Activated CD8-positive, alpha-beta memory T cell treated with anti-CD3 and anti-CD28 coated beads for 36 hours (primary cell): ENCODE results near the gene PALD1. TPM values are rescaled to one million over a fixed set of nuclear protein-coding genes. Genes with fewer than 3 reads are reported as not detected.
"Not testable (repeated sequence)": the region's sequence is repeated elsewhere in the genome, so short reads cannot be mapped to it uniquely, and the experiment has no call there.

Experiments
- CTCF ChIA-PET: fragments of 350-600 bp; sonication (Branson Sonifier 250); formaldehyde crosslinking; loops from one replicate; lab custom pipeline; 2021; ENCODE audit warnings: antibody characterized with exemption; lab: Charles Lee
- POLR2A ChIA-PET: fragments of 350-600 bp; sonication (Branson Sonifier 250); formaldehyde crosslinking; loops from one replicate; lab custom pipeline; 2021; ENCODE audit warnings: antibody characterized with exemption; lab: Charles Lee
- total RNA-seq, 2 experiments: library from RNA; stranded (reverse); gene quantifications; one replicate each; pipeline ENCODE4 v1.2.3, GENCODE V29; 2021

Gene PALD1
- total RNA-seq, 2 experiments from 2014 or later: 0.46 to 0.55 TPM

GRCh38 chr10:70477661-70478162 is 855 bp upstream of the PALD1 start:
- ChIA-PET CTCF (interaction anchor here (0.6 kb wide), 1 partner anchor 1358 kb away, joined by 6 read pairs; no protein-coding TSS in a partner anchor), POLR2A (interaction anchor here (0.6 kb wide), 2 partner anchors 307 to 413 kb away, joined by 5 to 6 read pairs; partner anchors contain the start of gene SAR1A)

GRCh38 chr10:70479165-70479581 is 606 bp downstream of the PALD1 start:
- CTCF ChIA-PET: no interaction called here
- POLR2A ChIA-PET: no interaction called here

DNA sequence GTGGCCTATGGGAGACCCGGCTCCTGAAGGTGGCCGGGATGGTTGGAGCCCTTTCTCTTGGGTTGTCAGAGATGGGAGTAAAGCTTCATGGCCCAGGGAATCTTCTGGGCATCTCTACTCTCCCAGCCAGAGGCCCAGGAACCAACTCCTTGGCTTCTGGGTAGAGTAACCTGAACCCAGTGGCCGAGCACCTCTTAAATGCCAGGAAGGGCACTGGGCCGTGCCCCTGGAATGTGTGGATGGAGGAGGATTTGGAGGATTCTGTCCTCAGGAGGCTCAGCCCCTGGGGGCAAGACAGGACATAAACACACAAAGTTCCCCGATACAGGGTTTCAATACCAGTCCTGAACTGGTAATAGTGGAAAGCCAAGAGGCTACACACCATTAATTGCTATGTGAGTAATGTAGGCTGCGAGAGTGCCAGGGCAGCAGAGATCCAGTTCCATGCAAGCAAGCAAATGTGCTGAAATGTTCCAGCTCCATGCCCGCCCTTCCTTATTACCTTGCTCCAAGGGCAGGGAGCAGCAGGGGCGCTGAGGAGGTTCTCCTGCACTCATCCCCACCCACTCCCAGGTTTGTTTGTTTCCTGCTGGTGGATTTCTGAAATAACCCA is 1.2 kb downstream of the PALD1 start:
- CTCF ChIA-PET: no interaction called here
- POLR2A ChIA-PET: interaction anchor here (0.5 kb wide), 1 partner anchor 520 kb away, joined by 11 read pairs; no protein-coding TSS in a partner anchor

GRCh38 chr10:70480239-70480861 is 1.8 kb downstream of the PALD1 start:
- POLR2A ChIA-PET: no interaction called here
- CTCF ChIA-PET: no interaction called here

GRCh38 chr10:70481105-70481504 is 2.5 kb downstream of the PALD1 start:
- ChIA-PET CTCF (no interaction called here), POLR2A (no interaction called here)

- ChIA-PET POLR2A (no interaction called here), CTCF (no interaction called here)
Observed at GRCh38 chr10:70481831-70482530, 3.4 kb downstream of the PALD1 start.

- CTCF ChIA-PET: no interaction called here
- POLR2A ChIA-PET: no interaction called here
Observed at GRCh38 chr10:70482982-70483760, 4.6 kb downstream of the PALD1 start.

GRCh38 chr10:70483872-70484271 is 5.3 kb downstream of the PALD1 start:
- CTCF ChIA-PET, POLR2A ChIA-PET: not testable (repeated sequence)

DNA sequence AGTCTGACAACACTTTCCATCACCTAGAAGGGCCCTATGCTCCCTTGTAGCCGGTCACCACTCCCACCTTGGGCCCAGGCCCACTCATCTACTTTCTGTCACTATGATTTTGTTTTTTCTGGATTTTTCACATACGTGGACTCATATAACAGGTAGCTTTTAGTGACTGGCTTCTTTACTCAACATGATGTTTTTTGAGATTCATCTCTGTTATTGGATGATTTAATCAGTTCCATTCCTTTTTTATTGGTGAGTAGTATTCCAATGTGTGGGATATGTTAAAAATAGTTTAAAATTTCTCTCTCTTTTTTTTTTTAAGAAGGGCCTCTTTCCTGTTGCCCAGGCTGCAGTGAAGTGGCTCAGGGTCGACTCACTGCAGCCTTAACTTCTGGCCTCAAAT is 9.3 kb downstream of the PALD1 start:
- CTCF ChIA-PET: no interaction called here
- POLR2A ChIA-PET: no interaction called here

GRCh38 chr10:70490142-70490541 is 11.6 kb downstream of the PALD1 start:
- ChIA-PET CTCF (no interaction called here), POLR2A (no interaction called here)

DNA sequence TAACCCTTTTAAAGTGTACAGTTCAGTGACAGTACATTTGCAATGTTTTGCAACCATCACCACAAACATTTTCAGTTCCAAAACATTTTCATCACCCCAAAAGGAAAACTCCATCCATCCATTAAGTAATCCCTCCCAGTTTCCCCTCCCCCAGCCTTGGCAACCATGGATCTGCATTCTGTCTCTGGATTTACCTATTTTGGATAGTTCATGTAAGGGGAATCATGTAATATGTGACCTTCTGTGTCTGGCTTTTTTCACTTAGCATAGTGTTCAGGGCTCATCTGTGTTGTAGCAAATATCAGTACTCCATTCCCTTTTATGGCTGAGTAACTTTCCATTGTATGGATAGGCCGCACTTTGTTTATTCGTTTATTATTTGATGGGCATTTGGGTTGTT is 13.0 kb downstream of the PALD1 start:
- CTCF ChIA-PET: no interaction called here
- POLR2A ChIA-PET: no interaction called here

DNA sequence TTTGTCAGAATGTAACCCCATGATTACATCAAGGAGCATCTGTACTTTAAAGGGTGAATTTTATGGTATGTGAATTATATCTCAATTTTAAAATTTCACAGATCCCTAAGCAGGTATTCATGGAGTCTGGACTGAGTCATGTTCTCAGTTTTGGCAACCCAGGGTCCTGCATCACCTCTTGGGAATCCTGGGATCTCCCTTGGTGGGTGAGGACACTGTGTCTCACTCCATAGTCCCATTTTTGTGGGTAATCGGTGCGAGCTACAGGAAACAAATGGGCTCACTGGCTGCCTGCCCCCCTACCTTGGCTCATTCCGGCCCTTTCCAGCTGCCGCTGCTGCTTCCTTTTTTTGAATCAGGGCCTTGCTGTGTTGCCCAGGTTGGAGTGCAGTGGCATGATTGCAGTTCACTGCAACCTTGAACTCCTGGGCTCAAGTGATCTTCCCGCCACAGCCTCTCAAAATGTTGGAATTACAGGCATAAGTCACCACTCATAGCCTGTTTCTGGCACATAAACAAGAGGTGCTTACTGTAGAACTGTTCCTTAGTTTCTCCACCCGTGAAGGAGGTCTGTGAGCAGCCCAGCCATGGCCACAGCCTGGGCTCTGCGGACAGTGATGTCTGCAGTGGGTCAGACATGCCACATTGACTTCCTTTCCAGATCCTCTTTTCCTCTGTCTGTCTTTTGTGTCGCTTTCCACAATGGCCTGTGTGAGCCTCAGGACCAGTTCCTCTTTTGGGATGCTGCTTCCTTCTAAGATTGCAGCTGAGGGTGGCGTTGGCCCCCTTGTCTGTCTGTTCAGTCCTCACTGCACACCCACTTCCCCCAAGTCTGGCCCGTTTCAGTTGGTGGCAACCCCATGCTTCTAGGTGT is 14.5 kb downstream of the PALD1 start:
- POLR2A ChIA-PET: no interaction called here
- CTCF ChIA-PET: no interaction called here

- ChIA-PET CTCF (interaction anchor here (0.6 kb wide), 1 partner anchor 1378 kb away, joined by 3 read pairs; no protein-coding TSS in a partner anchor), POLR2A (no interaction called here)
Observed at GRCh38 chr10:70493660-70494234, 15.2 kb downstream of the PALD1 start.

DNA sequence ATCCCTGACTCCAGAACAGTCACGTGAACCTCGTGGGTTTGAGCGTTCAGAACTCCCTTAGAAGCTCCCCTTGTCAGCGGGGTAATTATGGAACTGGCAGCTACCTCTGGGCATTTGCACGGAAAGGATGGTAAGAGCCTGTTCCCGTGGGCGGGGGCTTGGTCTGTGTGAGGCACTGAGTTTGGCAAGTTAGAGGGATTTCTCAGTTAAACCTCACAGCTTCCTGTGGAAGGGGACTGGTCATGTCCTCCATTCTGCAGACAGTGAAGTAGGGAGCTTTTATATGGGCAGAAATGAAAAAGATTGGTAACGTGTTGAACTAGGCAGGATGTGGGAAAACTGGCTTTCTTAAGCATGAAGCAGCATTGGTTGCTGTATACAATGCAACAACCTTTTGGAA is 16.0 kb downstream of the PALD1 start:
- ChIA-PET POLR2A (no interaction called here), CTCF (no interaction called here)

GRCh38 chr10:70494966-70495365 is 16.4 kb downstream of the PALD1 start:
- CTCF ChIA-PET: no interaction called here
- POLR2A ChIA-PET: no interaction called here

DNA sequence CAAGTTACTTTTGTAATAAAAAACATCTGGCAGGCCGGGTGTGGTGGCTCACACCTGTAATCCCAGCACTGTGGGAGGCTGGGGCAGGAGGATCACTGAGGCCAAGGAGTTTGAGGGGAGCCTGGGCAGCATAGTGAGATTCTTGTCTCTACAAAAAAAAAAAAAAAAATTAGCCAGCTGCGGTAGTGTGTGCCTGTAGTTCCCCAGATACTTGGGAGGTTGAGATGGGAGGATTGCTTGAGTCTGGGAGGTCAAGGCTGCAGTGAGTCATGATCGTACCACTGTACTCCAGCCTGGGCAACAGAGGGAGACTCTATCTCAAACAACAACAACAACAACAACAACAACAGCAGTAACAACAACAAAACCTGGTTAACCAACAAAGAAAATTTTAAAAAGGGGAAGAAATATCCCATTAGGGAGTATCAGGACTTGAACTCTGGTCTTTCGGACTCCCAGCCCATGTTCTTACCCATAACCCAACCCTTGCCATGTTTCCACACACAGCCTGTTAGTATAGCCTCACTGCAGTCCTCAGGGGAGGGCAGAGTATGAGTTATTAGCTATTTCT is 17.2 kb downstream of the PALD1 start:
- ChIA-PET CTCF (no interaction called here), POLR2A (no interaction called here)

- CTCF ChIA-PET: no interaction called here
- POLR2A ChIA-PET: no interaction called here
Observed at GRCh38 chr10:70496341-70497119, 18.0 kb downstream of the PALD1 start.
